Activated CD4-positive, alpha-beta T cell treated with anti-CD3 and anti-CD28 coated beads for 48 hours (primary cell): ENCODE data around the gene CREBBP.

Source experiments
- DNase-seq: peaks from one replicate; pipeline ENCODE4 v3.0.0-alpha.2; 2020

Gene CREBBP

DNA sequence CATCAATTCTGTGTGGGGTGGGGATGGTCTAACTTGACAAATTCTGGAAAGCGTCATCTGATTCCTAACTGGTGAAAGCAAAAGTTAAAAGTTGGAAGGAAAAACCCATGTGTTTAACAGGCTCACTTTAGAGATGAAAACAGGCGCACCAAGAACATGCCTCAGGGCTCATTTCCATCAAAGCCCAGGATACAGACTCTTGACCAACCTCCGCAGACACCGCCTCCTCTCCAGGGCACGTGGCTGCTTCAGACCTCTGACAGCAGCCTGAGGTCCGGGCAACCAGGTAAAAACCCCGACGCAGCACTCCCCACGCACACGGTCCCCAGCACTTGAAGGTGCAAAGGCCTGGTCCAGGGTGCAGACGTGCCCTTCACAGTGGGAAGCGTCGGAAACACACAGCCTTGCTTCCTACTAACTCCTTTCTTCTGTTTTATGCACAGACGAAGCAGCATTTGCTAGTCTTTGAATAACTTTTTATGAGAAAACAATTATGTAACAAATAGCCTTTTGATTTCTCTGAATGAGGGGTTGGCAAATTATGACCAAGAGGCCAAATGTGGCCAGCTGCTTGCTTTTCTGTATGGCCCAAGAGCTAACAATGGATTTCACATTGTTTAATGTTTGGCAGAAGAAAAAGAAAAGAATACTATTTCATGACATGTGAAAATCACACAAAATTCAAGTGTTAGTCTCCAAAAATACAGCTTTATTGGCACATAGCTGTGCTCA is 119.0 kb downstream of the CREBBP start:
- no peak for DNase-seq

DNA sequence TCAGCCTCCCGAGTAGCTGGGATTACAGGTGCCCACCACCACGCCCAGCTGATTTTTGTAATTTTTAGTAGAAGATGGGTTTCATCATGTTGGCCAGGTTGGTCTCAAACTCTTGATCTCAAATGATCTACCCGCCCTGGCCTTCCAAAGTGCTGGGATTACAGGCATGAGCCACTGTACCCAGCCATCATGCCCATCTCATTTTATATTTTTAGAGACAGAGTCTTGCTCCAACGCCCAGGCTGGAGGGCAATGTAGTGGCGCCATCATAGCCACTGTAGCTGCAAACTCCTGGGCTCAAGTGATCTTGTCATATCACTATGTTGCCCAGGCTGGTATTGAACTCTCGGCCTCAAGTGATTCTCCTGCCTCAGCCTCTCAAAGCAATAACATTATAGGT is 120.0 kb downstream of the CREBBP start:
- DNase-seq: no peak

DNA sequence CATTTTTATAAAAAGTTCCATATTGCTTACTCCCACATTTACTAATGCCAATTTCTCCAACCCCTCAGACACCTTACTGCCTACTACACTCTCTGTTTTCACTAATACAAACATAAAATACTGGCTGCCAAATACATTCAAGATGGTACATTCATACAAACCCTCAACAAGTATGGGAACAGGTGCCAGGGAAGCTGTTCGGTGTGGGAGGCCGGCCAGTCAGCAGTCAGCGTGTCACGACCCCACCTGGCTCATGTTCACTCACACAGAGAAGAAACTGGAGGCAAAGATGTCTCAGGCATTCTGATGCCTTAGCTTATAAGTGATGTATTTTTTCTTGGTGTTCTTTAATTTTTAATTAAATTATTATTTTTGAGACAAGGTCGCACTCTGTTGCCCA is 120.8 kb downstream of the CREBBP start:
- DNase-seq: no peak

DNA sequence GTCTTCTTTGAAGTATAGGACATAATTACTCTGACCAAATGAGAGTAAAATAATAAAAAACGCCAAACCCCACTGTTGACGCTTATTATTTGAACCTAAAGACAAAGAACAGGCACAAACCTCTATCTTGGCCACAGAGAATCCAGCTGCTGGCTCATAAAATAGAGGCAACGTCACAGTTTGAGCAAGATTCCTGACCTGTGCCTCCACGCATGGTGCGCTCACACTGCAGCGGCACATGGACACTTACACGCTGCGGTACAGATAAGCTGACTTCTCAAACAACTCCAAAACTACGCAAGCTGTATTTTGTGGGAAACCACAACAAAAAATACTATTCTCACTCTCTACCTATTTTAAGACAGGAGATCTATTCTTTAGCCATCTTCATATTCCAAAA is 124.4 kb downstream of the CREBBP start:
- DNase-seq: no peak

DNA sequence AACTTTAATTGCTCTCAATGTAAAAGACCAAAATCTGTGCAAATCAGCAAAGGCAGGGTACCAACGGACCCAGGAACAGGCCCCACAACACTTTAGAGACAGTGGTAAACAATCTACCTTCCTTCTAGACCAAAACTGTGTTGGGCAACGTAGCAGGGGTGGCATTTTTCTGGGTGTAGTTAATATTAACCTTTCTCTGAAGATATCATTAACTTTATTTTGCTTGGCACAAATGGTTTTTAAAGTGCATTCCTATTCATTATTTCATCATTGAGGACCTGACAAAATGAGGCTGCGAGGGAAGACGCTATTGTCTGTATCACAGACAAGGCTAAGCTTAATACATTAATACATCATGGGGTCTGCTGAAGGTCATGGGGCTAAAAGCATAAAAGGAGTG is 125.3 kb downstream of the CREBBP start:
- DNase-seq: no peak

DNA sequence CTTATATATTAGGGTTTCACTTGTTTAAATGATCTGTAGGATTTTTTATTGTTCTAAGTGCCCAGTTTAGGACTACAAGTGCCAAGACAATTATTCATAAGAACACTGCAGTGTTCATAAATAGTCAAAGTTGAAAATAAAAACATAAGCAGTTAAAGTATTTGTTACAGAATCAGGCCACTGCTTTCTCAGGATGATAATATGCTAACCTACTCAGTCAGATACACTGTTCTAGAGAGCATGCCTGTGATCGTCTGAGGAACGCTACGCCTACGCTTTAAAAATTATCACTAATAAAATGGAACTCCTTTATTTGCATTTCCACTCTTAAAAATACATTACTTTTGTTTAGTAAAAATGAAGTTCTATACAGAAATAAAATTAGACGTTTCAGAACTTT is 125.7 kb downstream of the CREBBP start:
- no peak for DNase-seq

DNA sequence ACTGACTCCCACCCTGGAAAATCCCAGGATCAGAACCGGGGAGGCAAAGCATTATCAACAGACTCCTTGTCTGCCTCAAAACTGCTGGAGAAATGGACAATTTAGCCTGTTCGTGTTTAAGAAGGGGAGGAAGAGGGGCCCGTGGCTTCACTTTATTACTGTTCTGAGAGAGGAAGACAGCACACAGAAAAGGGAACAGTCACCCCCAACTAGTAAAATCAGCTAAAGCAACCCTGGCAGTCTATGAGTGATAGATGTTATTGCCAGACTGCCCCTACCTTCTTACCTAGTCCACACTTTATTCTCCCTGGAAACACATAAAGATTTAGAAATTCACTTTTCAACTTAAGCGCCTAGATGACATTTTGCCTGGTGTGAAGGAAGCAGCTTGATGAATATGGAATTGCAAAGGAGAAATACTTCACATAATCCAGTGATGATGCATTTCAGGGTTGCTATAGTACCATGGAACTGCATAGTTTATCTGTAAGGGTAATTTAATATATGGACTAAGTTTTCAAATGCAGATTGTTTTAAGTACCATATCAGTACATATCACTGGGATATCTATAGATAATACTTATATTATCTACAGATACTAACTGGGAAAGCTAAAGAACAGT is 126.3 kb downstream of the CREBBP start:
- no peak for DNase-seq

DNA sequence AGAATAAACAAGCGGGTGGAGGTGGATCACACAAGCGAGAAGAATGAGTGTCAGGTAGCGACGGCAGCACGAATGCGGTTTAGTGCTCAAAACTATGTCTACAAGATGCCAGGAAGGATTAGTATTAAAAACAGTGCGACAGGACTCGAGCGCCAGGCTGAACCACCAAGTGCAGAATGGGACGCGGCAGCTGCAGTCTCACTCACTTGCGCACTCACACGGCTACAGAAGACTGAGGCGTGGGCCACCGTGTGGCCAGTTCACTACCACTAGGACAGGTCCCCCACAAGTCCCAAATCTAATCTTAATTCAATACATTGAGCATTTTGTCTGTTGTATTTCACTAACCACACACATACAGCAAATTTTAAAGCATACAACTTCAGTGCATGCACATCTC is 127.5 kb downstream of the CREBBP start:
- DNase-seq: no peak

DNA sequence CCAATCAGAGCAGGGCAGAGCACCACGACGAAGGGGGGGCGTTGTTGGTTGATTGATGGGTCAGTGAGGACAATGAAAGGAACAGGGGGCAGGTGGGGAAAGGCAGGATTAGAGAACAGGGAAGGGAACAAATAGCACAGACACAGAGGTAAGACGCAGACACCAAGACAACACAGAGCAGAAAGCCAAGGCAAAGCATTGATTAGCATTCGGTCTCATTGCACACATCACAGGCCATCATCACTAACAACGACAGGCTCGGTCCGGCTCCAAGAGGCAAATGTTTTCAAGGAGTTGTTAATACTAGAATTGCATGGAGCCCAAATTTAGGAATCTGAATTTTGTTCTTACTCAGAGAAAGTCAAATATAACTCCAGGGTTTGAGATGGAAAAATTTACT is 128.6 kb downstream of the CREBBP start:
- DNase-seq: no peak

DNA sequence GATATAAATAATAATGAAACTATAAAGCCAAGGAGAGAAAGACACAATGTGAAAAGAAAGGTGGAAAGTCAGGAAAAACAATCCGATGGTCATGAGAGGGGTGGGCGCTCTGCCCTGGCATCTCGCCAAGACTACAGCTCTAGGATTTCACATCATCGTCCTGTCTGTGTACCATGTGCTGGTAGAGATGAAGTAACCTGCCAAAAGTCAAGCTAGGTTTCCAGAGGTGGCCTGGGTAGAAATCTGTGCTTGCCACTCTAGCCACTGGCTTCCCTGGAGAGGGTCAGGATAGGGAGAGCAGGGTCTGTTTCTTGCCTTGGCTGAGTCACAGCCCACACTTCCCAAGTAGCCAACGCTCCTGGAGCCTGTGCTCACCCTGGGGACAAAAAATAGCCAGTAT is 132.2 kb downstream of the CREBBP start:
- no peak for DNase-seq

DNA sequence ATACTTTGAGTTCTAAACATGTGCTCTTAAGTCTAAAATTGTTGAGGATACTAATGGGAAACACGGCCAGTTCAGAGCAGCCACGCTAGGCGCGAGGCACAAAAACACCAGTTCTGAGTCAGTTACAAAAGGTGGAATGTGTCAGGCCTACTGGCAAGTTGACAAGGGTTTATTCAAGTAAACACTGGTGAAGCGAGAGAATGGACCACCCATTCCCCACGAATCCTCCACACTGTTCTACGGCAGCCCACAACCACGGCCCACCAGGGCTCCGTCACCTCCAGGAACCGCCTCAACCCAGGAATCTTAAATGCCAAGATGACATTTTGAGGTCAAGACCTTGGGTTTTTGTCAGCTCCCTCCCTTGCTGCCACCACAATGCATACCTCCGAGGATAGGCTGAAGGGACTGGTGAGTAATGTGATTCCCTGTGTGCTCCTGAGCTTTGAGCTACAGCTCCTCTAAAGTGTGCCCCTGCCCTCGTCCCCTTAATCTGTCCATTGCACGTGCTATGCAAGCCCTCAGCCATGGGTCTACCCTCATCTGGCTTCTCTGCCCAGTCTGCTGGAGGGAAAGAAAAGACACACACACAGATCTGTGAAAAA is 134.7 kb downstream of the CREBBP start:
- no peak for DNase-seq

DNA sequence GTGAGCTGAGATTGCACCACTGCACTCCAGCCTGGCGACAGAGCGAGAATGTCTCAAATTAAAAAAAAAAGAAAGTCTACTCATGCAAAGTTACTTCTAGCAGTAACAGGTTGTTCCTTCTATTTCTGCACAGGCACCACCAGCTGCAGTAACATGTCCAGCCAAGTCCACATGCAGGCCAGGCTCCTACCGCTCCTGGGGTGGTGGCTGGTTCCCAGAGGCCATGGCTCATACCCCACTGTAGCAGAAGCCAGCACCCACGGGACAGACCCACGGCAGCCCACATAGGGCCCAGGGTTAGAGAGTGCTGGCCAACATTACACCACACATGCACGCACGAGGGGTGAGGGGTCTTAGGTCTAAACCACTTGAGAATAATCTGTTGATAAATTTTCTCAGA is 136.5 kb downstream of the CREBBP start:
- no peak for DNase-seq

DNA sequence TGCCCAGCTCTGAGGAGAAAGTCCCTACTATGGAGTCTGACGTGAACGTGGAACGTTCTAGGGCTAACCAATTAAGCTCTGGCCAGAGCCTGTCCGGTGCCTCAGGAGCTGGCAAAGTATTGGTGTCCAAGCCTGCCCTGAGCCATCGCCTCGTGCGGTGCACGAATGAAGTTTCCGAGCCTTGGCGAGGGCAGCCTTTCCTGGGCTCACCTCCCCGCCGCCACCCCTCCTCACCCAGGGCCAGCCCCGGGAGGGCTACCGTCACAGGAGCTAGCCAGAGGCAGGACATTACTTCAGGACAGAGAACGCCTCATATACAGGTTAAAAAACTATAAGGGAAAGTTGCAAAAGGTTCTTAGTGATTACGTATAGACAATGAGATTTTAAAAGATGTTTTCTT is 139.6 kb downstream of the CREBBP start:
- no peak for DNase-seq

DNA sequence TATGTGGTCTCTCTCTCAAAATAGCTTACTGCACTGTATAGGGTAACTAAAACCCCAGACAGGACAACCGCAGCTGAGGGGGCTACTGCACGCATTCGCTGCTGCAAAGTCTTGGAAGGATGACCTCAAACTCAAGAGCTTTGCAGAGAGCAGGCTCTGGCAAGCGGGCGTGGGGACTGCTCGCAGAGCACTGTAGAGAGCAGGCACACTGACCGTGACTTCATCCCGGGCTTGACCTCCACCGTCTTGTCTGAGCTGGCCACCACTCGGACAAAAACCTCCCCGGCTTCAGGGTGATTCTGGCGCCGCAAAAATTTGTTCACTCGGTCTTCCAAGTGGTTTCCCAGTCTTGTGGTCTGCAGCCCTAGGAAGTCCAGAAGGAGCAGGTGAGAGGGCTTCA is 140.3 kb downstream of the CREBBP start:
- DNase-seq: no peak

DNA sequence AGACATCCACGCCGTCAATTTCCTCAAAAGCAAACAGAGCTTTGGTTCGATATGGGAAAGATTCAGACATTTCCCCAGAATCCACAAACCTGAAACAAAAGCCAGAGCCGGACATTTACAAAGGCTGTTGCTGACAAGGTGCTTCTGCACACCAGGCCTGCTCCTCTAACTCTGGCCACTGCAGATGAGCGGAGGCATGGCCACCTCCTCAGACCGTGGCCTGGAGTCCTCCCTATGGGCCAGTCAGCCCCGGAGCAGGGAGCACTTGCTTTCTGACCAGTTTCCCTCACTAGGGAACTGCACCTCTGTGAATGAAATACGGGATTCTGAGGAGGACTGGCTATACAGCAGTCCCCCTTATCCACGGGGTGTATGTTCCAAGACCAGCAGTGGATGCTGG is 140.9 kb downstream of the CREBBP start:
- no peak for DNase-seq

DNA sequence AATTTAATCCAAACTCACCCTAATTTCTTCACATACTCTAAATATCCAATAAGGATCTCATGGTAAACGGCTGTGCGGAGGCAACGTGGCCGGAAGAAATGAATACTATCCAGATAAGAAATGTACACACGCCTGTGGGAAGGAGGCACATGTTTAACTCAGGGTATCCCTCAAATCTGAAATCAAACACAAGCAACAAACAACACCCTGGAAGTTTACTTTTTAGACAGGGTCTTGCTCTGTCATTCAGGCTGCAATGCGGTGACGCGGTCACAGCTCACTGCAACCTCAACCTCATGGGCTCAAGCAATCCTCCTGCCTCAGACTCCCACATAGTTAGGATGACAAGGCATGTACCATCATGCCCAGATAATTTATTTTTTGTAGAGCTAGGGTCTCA is 142.0 kb downstream of the CREBBP start:
- no peak for DNase-seq

DNA sequence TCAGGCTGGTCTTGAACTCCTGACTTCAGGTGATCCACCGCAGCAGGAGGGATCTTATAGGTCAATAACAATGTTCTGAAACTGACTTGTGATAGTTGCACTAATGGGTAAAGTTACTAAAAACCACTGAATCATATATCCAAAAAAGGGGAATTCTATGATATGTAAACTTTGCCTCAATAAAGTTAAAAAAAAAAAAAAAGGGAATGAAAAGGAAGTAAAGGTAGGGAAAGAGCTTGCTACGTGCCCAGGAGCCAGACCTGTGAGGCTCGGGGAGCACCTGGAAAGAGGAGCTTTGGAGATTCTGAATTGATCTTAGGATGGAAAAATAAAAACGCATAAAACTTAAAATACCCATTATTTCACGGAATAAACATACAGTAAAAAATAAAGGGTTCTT is 142.4 kb downstream of the CREBBP start:
- DNase-seq: no peak

DNA sequence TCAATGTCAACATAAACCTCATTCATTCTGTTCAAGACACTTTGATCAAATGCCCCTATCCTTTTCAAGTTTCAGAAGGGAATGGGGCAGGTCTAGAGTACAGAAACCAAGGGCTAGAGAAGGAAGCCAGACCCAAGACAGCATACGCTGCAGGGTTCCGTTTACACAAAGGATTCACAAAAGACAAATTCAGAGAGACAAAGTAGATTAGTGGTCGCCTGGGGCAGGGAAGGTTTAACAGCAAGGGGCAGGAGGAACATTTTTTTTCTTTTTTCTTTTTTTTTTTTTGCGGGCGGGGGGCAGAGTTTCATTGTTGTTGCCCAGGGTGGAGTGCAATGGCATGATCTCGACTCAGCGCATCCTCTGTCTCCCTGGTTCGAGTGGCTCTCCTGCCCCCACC is 143.3 kb downstream of the CREBBP start:
- no peak for DNase-seq

DNA sequence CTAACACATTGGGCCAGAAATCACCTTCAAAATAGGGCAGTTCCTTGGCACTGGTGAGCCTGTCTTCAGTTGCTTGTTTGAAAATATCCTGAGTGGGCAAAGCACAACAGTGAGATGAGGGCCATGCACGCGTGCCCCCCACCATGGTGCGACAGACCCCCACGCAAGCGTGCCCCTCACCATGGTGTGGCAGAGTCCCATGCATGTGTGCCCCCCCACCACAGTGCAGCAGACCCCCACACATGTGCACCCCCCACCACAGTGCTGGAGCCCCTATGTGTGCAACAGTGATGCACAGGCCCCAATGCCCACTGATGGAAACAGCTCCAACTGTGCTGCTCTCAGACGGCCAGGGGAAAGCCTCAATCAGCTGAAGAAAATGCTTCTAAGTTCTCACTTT is 144.4 kb downstream of the CREBBP start:
- DNase-seq: no peak

DNA sequence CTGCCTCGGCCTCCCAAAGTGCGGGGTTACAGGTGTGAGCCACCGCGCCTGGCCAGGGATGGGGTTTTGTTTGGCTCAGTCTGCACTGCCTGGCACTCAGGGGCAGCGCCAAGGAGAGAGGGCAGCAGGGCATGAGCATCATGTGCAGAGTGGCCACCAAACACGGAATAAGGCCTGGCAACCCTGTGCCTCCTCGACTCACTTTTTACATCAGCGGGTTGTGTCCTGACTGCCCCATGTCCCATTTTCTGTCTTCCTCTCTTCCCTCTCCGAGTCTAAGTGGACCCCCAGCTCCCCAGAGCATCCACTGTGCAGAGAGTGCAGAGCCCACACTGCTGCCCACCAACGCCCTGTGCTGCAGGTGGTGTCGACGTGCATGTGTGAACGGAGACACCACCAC is 145.0 kb downstream of the CREBBP start:
- no peak for DNase-seq

DNA sequence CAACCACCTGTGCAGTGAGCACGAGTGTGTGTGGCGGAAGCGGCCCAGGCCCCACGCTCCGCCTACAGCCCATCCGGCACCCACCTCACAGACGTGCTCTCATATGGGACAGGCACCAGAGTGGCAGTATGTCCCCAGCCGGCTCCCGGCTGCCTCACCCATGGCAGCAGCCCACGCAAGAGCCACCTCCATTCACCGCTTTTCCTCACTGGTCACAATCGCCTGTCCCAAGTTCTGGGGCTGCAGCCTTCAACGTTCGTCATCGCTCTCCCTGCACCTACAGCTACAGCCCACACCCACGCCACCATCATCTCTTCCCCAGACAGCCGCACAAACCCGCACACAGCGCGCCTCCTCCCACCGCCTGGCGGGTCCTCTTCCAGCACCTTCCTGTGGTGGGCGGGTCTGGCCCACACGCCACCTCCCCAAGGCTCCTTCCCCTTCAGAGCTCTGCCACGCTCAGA is 145.7 kb downstream of the CREBBP start:
- no peak for DNase-seq

DNA sequence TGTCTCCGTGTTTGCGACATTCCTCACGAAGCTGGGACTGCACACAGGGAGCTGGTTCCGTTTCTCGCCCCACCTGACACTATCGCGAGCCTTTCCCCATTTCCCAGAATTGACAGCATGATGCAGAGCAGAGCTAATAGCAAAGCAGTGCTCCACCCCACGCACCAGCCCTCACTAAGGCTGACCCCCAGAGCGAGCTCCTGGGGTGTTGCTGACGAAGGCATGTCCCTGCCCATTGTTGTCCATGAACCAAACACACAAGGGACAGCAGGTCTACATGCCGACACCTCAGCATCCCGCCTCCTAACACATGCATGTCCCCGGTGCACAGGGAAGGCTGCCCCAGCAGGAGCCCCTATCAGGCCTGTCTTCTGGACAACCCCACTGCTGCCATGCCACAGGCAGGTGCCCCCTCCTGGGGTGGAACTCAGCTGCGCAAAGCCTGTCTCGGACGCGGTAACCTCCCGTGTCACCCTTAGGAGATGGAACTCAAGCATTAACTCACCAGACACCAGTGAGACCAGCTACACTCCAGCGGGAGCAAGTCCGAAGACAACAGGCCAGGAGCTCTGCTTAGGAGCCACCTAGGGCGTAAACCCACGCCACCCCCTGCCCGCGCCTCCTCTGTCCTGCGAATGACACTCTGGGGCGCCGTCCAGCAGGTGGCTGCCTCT is 146.3 kb downstream of the CREBBP start:
- DNase-seq: no peak

DNA sequence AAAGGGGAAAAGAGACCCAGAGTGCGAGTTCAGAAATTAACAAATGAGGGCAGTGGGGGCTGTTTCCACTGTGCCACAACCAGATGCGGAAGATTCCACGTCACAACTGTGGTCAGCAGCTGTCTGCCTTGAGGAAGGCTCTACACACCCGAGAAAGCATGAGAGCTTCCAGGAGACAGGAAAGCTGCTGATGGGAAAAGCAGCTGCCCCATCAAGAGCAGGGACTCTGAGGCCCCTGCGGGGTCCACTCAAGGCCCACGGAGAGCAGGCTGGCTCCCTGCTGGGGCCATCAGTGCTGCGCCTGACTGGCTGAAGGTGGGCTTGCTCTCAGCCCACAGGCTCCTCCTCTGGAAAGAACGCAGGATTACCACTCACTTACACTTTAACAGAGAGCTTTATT is 148.3 kb downstream of the CREBBP start:
- no peak for DNase-seq
